ENCODE data around the gene RETREG2.

The RETREG2 gene

DNA sequence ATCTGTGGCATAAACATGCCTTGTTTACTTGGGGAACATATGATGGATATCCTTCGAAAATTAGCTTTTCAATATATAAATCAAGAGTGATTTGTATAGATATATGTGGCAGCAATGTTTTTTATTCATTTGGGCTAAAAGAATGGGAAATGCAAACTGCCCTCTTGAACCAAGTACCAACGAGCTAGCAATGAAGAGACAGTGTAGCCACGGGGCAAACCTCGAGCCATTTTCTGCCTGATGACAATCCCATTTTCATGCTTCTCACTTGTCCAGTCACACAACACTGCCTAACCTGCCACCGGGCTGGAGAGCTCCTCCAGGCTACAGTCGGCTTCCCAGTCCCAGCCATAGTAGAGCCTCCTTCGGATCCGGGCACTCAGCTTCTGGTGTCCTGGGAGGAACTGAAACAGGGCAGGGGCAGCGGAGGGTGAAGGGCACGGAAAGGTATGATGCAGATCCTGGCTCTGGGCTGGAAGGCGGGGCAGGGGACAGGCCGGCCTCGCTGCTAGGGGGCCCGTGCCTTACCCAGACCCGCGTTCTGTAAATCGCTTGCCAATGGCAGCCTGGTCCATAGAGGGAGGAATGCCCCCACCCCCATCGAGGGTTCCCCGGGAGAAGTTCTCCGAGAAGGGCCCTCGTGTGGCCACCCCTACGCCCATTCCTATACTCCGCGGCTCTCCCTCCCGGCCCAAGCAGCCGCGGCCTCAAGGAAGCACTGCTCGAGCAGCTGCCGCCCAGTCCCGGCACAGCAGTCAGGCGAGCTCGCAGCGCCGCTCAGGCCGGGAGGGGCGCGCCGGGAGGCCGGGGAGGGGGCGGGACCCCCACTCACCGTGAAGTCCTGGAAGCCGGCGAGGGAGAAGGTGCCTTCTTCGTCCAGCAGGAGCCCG, 1.9 kb upstream of the RETREG2 start:
- TF ChIP-seq RARB (CRISPR knock-in tag; IDR thresholded peaks at IDR 0.05), result no peak
- no peak for TF ChIP-seq TOX (CRISPR knock-in tag; IDR thresholded peaks at IDR 0.05; ENCODE audit: borderline replicate concordance)
- TF ChIP-seq ZNF70 (CRISPR knock-in tag; IDR thresholded peaks at IDR 0.05), result no peak
- TF ChIP-seq PPARA (CRISPR knock-in tag; IDR thresholded peaks at IDR 0.05; ENCODE audit: borderline replicate concordance), result no peak
- no peak for TF ChIP-seq ZNF8 (CRISPR knock-in tag; IDR thresholded peaks at IDR 0.05)
- TF ChIP-seq ARNTL (CRISPR knock-in tag; IDR thresholded peaks at IDR 0.05; ENCODE audit: borderline replicate concordance, low read depth), result no peak
- peak; percentile 70 for ATAC-seq

GRCh38 chr2:219176818-219177551, 1.1 kb upstream of the RETREG2 start, which contains the start of gene CNPPD1:
TSS of gene CNPPD1 (minus strand) at chr2:219176925. CDS start at chr2:219176828, 97 bp downstream.
- TF ChIP-seq CSDC2 (CRISPR knock-in tag; IDR thresholded peaks at IDR 0.05) (0 out of 2 replicates have a peak, but pooled peaks have one; percentile 26), TCF4 (CRISPR knock-in tag; IDR thresholded peaks at IDR 0.05; ENCODE audit: borderline replicate concordance) (no peak), ZFP3 (CRISPR knock-in tag; IDR thresholded peaks at IDR 0.05) (peak; percentile 69; the same call in 1 of the 2 replicates)
- peak; percentile 88 for ATAC-seq

- peak; percentile 1; the same call in 2 of the 3 replicates for ATAC-seq
- TF ChIP-seq CREB5 (CRISPR knock-in tag; IDR thresholded peaks at IDR 0.05; ENCODE audit: low read depth) (no peak), ZFP30 (CRISPR knock-in tag; IDR thresholded peaks at IDR 0.05) (no peak), ARNTL (CRISPR knock-in tag; IDR thresholded peaks at IDR 0.05; ENCODE audit: borderline replicate concordance, low read depth) (no peak)
- TF ChIP-seq, protein P1, sequence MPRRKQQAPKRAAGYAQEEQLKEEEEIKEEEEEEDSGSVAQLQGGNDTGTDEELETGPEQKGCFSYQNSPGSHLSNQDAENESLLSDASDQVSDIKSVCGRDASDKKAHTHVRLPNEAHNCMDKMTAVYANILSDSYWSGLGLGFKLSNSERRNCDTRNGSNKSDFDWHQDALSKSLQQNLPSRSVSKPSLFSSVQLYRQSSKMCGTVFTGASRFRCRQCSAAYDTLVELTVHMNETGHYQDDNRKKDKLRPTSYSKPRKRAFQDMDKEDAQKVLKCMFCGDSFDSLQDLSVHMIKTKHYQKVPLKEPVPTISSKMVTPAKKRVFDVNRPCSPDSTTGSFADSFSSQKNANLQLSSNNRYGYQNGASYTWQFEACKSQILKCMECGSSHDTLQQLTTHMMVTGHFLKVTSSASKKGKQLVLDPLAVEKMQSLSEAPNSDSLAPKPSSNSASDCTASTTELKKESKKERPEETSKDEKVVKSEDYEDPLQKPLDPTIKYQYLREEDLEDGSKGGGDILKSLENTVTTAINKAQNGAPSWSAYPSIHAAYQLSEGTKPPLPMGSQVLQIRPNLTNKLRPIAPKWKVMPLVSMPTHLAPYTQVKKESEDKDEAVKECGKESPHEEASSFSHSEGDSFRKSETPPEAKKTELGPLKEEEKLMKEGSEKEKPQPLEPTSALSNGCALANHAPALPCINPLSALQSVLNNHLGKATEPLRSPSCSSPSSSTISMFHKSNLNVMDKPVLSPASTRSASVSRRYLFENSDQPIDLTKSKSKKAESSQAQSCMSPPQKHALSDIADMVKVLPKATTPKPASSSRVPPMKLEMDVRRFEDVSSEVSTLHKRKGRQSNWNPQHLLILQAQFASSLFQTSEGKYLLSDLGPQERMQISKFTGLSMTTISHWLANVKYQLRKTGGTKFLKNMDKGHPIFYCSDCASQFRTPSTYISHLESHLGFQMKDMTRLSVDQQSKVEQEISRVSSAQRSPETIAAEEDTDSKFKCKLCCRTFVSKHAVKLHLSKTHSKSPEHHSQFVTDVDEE (CRISPR knock-in tag; IDR thresholded peaks at IDR 0.05), result no peak
Observed at GRCh38 chr2:219178377-219179175, 501 bp downstream of the RETREG2 start.

GRCh38 chr2:219179601-219180465, 1.8 kb downstream of the RETREG2 start:
- no peak for ATAC-seq
- TF ChIP-seq ZFP30 (CRISPR knock-in tag; IDR thresholded peaks at IDR 0.05) (no peak), ESRRG (CRISPR knock-in tag; IDR thresholded peaks at IDR 0.05) (no peak), ZC3H10 (CRISPR knock-in tag; IDR thresholded peaks at IDR 0.05) (no peak)
- TF ChIP-seq, protein P1 (CRISPR knock-in tag; IDR thresholded peaks at IDR 0.05), result no peak

Measured in SK-N-SH treated with all-trans-retinoic acid at 6 μM for 48 hours (cell line).